ENCODE results near the gene PTPRF.
"Not testable (repeated sequence)": the region's sequence is repeated elsewhere in the genome, so short reads cannot be mapped to it uniquely, and the experiment has no call there.

The PTPRF gene

DNA sequence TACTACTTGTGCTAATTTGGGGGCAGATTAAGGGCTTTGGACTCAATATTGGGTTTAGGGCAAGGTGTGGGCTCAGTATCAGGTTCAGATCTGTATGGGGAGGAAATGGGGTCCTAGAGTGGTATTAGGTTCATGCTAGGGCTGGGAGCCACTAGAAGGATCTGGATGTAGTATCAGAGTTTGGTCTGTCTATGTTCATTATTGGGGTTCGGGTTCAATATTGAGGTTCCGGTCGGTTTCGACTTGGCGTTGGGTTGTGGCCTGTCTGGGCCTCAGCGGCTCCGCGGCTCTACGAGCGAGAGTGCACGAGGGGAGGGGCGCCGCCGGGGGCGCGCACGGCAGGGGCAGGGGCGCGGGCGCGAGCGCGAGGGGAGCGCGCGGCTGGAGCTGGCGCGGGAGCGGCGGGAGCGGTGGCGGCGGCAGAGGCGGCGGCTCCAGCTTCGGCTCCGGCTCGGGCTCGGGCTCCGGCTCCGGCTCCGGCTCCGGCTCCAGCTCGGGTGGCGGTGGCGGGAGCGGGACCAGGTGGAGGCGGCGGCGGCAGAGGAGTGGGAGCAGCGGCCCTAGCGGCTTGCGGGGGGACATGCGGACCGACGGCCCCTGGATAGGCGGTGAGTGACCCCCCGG lies at the start of gene PTPRF:
PTPRF (plus strand) TSS at position 401 of the 624 bp plus-strand sequence. CDS start 14,193 bp downstream, outside the sequence.
- peak; percentile 49 for DNase-seq (ENCODE audit: low read depth)

DNA sequence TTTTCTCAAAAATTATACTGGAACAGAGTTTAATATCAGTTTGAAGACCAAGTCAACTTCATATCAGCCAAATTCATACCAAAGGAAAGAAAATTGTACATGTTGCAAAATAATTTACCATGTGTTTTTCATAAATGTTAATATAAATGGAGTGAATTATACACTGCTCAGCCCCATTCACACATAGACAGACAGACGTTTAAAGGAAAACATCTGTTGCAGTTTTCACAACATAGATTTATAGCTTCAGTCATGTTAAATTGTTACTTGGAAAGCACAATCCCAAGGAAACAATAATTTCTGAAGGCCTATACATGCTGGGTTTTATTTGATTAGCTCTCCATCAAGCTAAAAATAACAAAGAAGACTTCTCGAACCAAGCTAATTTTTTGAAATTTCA lies 49.2 kb upstream of the PTPRF start:
- DNase-seq (ENCODE audit: low read depth), result no peak

GRCh38 chr1:43482215-43482614 lies 48.5 kb upstream of the PTPRF start:
- no peak for DNase-seq (ENCODE audit: low read depth)

DNA sequence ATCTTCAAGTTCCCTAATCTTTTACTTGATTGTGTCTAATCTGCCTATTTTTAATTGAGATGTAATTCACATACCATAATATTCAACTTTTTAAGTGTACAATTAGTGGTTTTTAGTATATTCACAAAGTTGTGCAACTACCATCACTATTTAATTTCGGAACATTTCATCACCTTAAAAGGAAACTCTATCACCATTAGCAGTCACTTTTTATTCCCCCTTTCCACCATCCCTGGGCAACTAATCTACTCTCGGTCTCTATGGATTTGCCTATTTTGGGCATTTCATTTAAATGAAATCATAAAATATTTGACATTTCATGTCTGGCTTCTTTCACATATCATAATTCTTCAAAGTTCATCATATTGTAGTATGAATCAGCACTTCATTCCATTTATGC lies 46.3 kb upstream of the PTPRF start:
- no peak for DNase-seq (ENCODE audit: low read depth)

- DNase-seq (ENCODE audit: low read depth), result no peak
Observed at GRCh38 chr1:43488165-43488564, 42.5 kb upstream of the PTPRF start.

- no peak for DNase-seq (ENCODE audit: low read depth)
Observed at GRCh38 chr1:43491061-43491460, 39.6 kb upstream of the PTPRF start.

DNA sequence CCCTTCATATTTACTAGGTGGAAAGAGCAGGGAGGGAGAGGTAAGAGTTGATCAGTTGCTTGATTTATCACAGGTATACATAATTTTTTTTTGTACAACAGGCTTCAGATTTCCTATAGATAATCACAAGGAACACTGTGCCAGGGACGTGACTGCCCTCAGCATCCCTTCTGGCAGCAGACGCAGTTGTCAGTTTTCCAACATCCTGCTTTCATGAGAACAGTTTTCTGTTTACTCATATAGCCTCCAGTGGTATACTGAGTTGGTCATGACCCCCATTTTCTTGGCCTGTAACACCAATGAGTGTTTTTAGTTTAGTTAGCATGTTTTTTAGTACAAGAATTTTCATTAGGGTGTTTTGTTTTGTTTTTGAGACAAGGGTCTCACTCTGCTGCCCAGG lies 37.9 kb upstream of the PTPRF start:
- no peak for DNase-seq (ENCODE audit: low read depth)

- DNase-seq (ENCODE audit: low read depth), result no peak
Observed at GRCh38 chr1:43493661-43494450, 36.8 kb upstream of the PTPRF start.

DNA sequence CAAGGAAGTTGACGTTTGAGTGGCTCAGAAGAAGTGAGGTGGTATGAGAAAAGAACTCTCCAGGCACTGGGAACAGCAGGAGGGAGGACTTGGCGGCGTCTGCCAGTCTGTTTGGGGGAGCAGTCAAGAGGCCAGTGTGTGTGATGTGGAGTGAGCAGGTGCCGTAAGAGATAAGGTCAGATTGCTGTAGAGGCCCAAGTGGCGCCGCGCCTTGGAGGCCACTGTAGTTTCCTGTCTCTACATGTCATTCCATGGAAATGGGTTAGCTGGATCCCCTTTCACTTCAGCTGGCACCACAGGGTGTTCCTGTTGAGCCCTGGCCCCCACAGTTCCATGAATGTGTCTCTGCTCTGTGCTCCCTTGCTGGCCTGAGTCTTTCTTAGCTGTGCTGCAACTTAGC lies 35.5 kb upstream of the PTPRF start:
- DNase-seq (ENCODE audit: low read depth), result no peak

GRCh38 chr1:43499898-43500297 lies 30.8 kb upstream of the PTPRF start:
- DNase-seq (ENCODE audit: low read depth), result no peak

- not testable (repeated sequence) for DNase-seq (ENCODE audit: low read depth)
Observed at GRCh38 chr1:43501806-43502205, 28.9 kb upstream of the PTPRF start.

DNA sequence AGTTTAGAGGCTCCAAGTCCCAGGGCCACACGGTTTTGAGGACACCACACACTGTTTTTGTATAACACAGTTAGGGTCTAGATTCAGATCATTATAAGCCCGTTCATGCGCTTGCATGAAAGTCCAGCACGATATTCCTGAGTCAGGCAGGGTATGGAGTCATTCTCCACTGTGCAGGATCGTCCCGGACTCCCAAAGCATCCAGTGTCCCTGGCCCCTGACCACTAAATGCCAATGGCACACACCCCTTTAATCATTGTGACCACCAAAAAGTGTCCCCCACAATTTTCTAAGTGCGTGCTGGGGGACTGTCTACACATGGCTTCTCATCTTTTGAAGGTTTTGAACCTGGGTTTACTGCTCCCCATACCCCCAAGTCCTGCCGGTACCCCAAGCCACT lies 27.1 kb upstream of the PTPRF start:
- no peak for DNase-seq (ENCODE audit: low read depth)

DNA sequence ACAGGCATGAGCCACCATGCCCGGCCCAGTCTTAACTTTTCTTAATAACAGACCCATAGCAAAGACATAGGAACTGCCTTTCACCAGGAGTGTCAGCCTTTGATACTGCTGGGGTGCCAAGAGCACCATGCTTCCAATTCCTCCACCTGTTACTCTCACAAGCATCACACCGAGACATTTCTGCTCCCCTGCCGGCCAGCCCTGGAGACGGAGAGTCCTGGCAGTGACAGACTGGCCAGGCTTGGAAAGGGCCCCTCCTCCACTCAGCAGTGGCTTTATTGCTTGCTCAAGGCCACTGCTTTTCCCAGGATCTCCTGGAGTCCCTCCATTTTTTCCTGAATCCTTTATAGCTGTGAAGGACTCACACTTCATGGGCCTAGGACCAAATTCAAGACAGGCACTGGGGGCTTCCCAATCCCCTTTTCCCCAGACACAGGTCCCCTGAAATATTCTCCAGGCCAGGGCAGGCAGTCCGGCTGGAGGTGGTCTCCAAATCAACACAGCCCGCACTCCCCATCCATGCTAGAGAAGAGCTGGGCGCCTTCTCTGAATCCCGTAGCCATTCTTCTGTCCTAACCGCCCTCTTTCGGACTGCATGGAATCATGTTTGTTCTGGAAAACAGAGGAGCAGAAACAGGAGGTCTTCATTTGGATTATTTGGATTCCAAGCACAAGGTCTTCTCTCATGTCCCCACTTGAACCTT lies 25.5 kb upstream of the PTPRF start:
- no peak for DNase-seq (ENCODE audit: low read depth)

DNA sequence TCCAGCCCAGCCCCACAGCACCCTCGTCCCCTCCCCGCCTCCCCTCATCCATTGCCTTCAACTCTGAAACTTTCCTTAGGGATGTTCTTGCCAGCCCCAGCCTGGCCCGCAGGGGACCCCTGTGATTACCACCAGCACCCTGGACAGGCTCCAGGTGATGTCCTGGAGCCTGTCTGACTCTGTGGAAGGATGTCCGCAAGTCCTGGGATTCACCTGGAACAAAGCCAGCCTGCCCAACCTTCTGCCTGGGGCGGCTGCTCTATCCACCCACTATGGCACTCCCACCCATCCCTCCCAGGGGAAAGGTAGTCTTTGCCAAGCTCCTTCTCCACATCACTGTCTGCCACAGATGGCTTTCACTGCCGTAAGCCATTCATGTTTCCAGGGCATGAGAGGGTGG lies 24.4 kb upstream of the PTPRF start:
- DNase-seq (ENCODE audit: low read depth), result no peak

- DNase-seq (ENCODE audit: low read depth), result no peak
Observed at GRCh38 chr1:43507296-43508295, 23.1 kb upstream of the PTPRF start.

DNA sequence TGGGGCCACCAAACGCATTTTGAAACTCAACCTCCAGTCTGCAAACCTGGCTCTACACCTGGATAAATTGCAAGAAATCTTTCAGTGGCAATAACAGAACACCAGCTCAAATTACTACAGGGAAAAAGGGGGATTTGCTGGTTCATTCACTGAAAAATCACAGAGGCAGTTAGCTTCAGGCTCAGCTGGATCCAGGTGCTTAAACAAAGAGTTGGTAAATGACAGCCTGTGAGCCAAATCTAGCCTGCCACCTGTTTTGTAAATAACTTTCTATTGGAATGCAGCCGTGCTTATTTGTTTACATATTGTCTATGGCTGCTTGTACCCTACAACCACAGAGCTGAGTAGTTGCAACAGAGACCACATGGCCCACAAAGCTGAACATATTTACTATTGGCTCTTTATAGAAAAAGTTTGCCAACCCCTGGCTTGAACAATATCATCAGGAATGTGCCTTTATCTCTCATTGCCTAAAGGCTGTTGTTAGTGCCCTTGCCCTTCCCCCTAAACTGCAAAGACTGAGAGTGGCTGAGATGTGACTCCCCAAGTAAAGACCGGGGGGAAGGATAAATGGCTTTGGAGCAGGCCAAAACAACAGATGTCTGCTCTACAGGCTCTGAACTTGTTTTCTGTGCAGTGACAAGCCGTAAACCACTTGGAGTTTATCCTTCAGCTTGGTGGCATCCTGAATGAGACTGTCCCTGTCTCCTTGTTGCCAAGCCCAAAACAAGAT lies 21.5 kb upstream of the PTPRF start:
- DNase-seq (ENCODE audit: low read depth), result no peak

- DNase-seq (ENCODE audit: low read depth), result peak; percentile 23
Observed at GRCh38 chr1:43509740-43510375, 20.8 kb upstream of the PTPRF start.

DNA sequence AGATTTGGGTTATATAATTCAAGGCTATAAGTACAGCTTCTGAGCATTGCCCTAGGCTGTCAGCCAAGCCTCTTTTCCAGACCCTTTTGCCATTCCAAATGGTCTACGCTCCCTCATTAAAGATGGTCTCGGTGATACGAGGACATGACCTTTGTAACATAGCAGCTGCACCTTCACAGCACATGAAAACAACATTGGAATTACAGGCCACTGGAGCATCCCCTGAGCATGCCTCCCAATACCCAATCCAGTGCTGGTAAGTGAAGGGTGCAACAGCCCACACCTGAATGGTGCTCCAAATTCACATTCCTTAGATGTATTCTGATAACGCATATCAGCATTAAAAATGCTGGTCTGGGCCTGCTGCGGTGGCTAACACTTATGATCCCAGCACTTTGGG lies 20.1 kb upstream of the PTPRF start:
- DNase-seq (ENCODE audit: low read depth), result no peak

GRCh38 chr1:43511394-43511793 lies 19.3 kb upstream of the PTPRF start:
- no peak for DNase-seq (ENCODE audit: low read depth)

DNA sequence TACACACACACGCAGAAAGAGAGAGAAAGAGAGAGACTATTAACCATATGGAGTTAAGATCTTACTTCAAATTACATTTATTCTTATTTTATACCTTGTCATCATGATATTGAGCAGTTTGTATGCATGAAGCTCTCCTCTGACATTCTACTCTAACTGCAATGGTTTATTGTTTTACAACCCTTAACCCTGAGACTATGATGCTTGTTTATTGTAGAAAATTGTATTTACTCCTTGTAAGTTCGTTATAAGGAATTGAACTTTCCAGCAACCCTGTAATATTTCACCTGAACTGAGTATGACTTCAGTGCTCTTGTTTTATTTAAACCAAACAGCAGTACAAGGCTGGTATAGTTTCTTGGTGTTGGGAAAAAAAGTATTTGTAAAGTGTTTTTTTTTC lies 18.6 kb upstream of the PTPRF start:
- no peak for DNase-seq (ENCODE audit: low read depth)

GRCh38 chr1:43512681-43513080 lies 18.0 kb upstream of the PTPRF start:
- no peak for DNase-seq (ENCODE audit: low read depth)
